K562 (cell line): Measurements from ENCODE around the gene SLIT1. TPM values are rescaled to one million over a fixed set of nuclear protein-coding genes. Genes with fewer than 3 reads are reported as not detected.

Experiments used
- ATAC-seq: fragments of 200-7000 bp; cut with Tn5 transposase; 3 replicates; pipeline ENCODE4 v1.9.1; 2020; ENCODE audit warnings: moderate library complexity
- BruUV-seq: library from RNA; stranded (reverse); fragments of 400-500 nt; replicated peaks from 2 replicates; lab custom pipeline; 2021; lab: Mats Ljungman, UMichigan
- CTCF ChIA-PET: fragments of 300-600 bp; formaldehyde crosslinking; extraction: SDS; loops from one replicate; lab custom pipeline; 2021; ENCODE audit warnings: low intra/inter-chr PET ratio; lab: Yijun Ruan, JAX
- POLR2A ChIA-PET: fragments of 300-600, 350-650 bp; sonication (Branson Sonifier 250); formaldehyde crosslinking; extraction: SDS; loops from one replicate; lab custom pipeline; 2021; ENCODE audit warnings: antibody characterized with exemption, inconsistent platforms; lab: Yijun Ruan, JAX
- DNase-seq, 4 experiments: peaks; one replicate each; pipeline versions ENCODE4 v3.0.0 to v3.0.0-alpha.2; 2011 to 2018; ENCODE audit warnings: low spot score in 3 of 4, mixed read lengths in 3 of 4; ENCODE audit errors: extremely low read depth in 1 of 4
- FAIRE-seq: peaks from 2 replicates; lab custom pipeline; 2011; peaks lifted over from hg19 to GRCh38; lab: Jason Lieb, UNC
- H2AFZ ChIP-seq: 2 replicates; pipeline ENCODE4 v1.6.0; 2011; ENCODE audit warnings: low read depth, low read length, control low read depth, inconsistent platforms
- H3K27ac ChIP-seq: fragments of 200-600 bp; 3 replicates; pipeline ENCODE4 v1.8.0; 2011; ENCODE audit warnings: low read depth, mild to moderate bottlenecking, control low read depth, inconsistent platforms, low read length, moderate library complexity, mixed read lengths; ENCODE audit errors: extremely low read depth
- H3K27me3 ChIP-seq, 2 experiments: fragments of 300-600 bp in 1 of 2; 2 replicates in 1 of 2; 3 replicates in 1 of 2; pipeline versions ENCODE4 v1.6.0 to v1.8.0; 2011; ENCODE audit warnings: inconsistent platforms in 2 of 2, low read length in 2 of 2, mild to moderate bottlenecking in 1 of 2, mixed read lengths in 1 of 2, moderate library complexity in 1 of 2; ENCODE audit not compliant: control insufficient read depth in 2 of 2, insufficient read depth in 2 of 2
- H3K36me3 ChIP-seq: fragments of 300-600 bp; 3 replicates; pipeline ENCODE4 v1.8.0; 2011; ENCODE audit warnings: mild to moderate bottlenecking, low read length, inconsistent platforms; ENCODE audit not compliant: control insufficient read depth, insufficient read depth
- H3K4me1 ChIP-seq, 2 experiments: fragments of 200-600 bp in 1 of 2; replicated peaks in 1 of 2; 2 replicates in 1 of 2; 3 replicates in 1 of 2; pipeline versions ENCODE4 v1.5.1 to v1.8.0; 2011; ENCODE audit warnings: inconsistent platforms in 2 of 2, low read length in 2 of 2, mild to moderate bottlenecking in 1 of 2, mixed read lengths in 1 of 2, moderate library complexity in 1 of 2; ENCODE audit not compliant: control insufficient read depth in 2 of 2, insufficient read depth in 2 of 2
- H3K4me2 ChIP-seq: 2 replicates; pipeline ENCODE4 v1.6.1; 2011; ENCODE audit warnings: low read length, control low read depth, inconsistent platforms, mixed read lengths; ENCODE audit not compliant: insufficient read depth
- H3K4me3 ChIP-seq: fragments of 200-600 bp; sonication (generic), shearing (Covaris generic); 2 replicates; pipeline ENCODE4 v1.5.1; 2016; ENCODE audit warnings: control low read depth, inconsistent platforms
- H3K79me2 ChIP-seq: fragments of 200-600 bp; 3 replicates; pipeline ENCODE4 v1.8.0; 2011; ENCODE audit warnings: low read length, inconsistent platforms; ENCODE audit not compliant: control insufficient read depth, insufficient read depth
- H3K9ac ChIP-seq, 2 experiments: 2 replicates each; pipeline versions ENCODE4 v1.6.0 to v1.6.1; 2011; ENCODE audit warnings: low read depth in 2 of 2, low read length in 2 of 2, control low read depth in 1 of 2, inconsistent platforms in 1 of 2, mild to moderate bottlenecking in 1 of 2, mixed read lengths in 1 of 2; ENCODE audit not compliant: insufficient read depth in 1 of 2
- H3K9me1 ChIP-seq: one replicate; pipeline ENCODE4 v1.6.0; 2011; ENCODE audit warnings: inconsistent platforms, mild to moderate bottlenecking, low read length, moderate library complexity; ENCODE audit not compliant: control insufficient read depth, insufficient read depth
- H3K9me3 ChIP-seq: replicated peaks from 2 replicates; pipeline ENCODE4 v1.5.1; 2011; ENCODE audit warnings: low read depth, low read length, inconsistent platforms; ENCODE audit not compliant: control insufficient read depth, insufficient read depth
- H4K20me1 ChIP-seq: replicated peaks from 2 replicates; pipeline ENCODE4 v1.6.1; 2011; ENCODE audit warnings: low read length, inconsistent platforms, mixed read lengths; ENCODE audit not compliant: control insufficient read depth, insufficient read depth
- CEBPB ChIP-seq: fragments of 450-650 bp; IDR thresholded peaks from 2 replicates; pipeline ENCODE4 v1.6.1; 2016; ENCODE audit warnings: missing genetic modification characterization, missing compliant biosample characterization
- GABPA ChIP-seq: fragments of 200-800 bp; sonication (Bioruptor generic); conservative IDR thresholded peaks from 2 replicates; pipeline ENCODE4 v1.6.1; 2016; ENCODE audit warnings: low read depth, missing genetic modification characterization, missing compliant biosample characterization
- ILK ChIP-seq: fragments of 450-650 bp; IDR thresholded peaks from 2 replicates; pipeline ENCODE4 v1.6.1; 2016; ENCODE audit warnings: missing genetic modification characterization, low read depth, mild to moderate bottlenecking, missing compliant biosample characterization, moderate library complexity, borderline replicate concordance
- MAFG ChIP-seq: fragments of 450-650 bp; conservative IDR thresholded peaks from 2 replicates; pipeline ENCODE4 v1.6.1; 2016; ENCODE audit warnings: missing genetic modification characterization, missing compliant biosample characterization
- MAFK ChIP-seq: IDR thresholded peaks from 2 replicates; pipeline ENCODE4 v1.6.1; 2011; ENCODE audit warnings: low read length, improper control_type of control experiment
- NFXL1 ChIP-seq: fragments of 450-650 bp; formaldehyde crosslinking; IDR thresholded peaks from 2 replicates; pipeline ENCODE4 v1.4.0; 2021; ENCODE audit warnings: mild to moderate bottlenecking
- PHB2 ChIP-seq: fragments of 450-650 bp; IDR thresholded peaks from 2 replicates; pipeline ENCODE4 v1.6.1; 2017; ENCODE audit warnings: low read depth
- PURB ChIP-seq: sonication (generic); formaldehyde crosslinking; IDR thresholded peaks from 2 replicates; pipeline ENCODE4 v1.9.0; 2021; ENCODE audit warnings: low read depth, mild to moderate bottlenecking, missing genetic modification reagents
- SAFB2 ChIP-seq: fragments of 200-400 bp; formaldehyde crosslinking; IDR thresholded peaks from 2 replicates; pipeline ENCODE4 v1.6.1; 2018; ENCODE audit warnings: borderline replicate concordance, low read length, low read depth, moderate library complexity; ENCODE audit not compliant: severe bottlenecking
- SMARCB1 ChIP-seq: IDR thresholded peaks from 2 replicates; pipeline ENCODE4 v1.6.1; 2011; ENCODE audit warnings: improper control_type of control experiment, low read depth; ENCODE audit not compliant: insufficient read length
- SRF ChIP-seq, 2 experiments: fragments of 250-450, 450-650 bp in 1 of 2; sonication (Bioruptor Pico) in 1 of 2; sonication (generic) in 1 of 2; formaldehyde crosslinking; IDR thresholded peaks; 2 replicates each; pipeline versions ENCODE4 v1.5.0 to v1.5.1; 2020 to 2022; ENCODE audit warnings: mild to moderate bottlenecking in 1 of 2, missing genetic modification reagents in 1 of 2
- STAT5B ChIP-seq: fragments of 250-450 bp; sonication (Bioruptor Pico); IDR thresholded peaks from 2 replicates; pipeline ENCODE4 v1.8.0; 2021; ENCODE audit warnings: mild to moderate bottlenecking, inconsistent platforms
- TGIF2 ChIP-seq: sonication (generic); formaldehyde crosslinking; IDR thresholded peaks from 2 replicates; pipeline ENCODE4 v1.8.1; 2022; ENCODE audit warnings: mild to moderate bottlenecking, missing genetic modification reagents, moderate library complexity
- ZBTB12 ChIP-seq: fragments of 250-450 bp; sonication (Bioruptor Pico); IDR thresholded peaks from 2 replicates; pipeline ENCODE4 v1.4.0; 2020
- ZFX ChIP-seq: sonication (generic); formaldehyde crosslinking; IDR thresholded peaks from 2 replicates; pipeline ENCODE4 v1.8.0; 2022; ENCODE audit warnings: mild to moderate bottlenecking, missing genetic modification reagents, moderate library complexity
- ZNF23 ChIP-seq: fragments of 250-450 bp; sonication (Bioruptor Pico); IDR thresholded peaks from 2 replicates; pipeline ENCODE4 v1.4.0; 2020; ENCODE audit warnings: mild to moderate bottlenecking
- ZNF316 ChIP-seq: fragments of 450-650 bp; IDR thresholded peaks from 2 replicates; pipeline ENCODE4 v1.6.1; 2016
- ZNF398 ChIP-seq: fragments of 250-450 bp; sonication (Bioruptor Pico); IDR thresholded peaks from 2 replicates; pipeline ENCODE4 v1.8.0; 2021; ENCODE audit warnings: moderate library complexity, mild to moderate bottlenecking, inconsistent platforms
- WGBS: fragments of 100-300 bp; shearing (Covaris generic); methylation state at CpG from one replicate; pipeline ENCODE4 v1.1.6; 2016; ENCODE audit warnings: low coverage, mixed read lengths; ENCODE audit not compliant: insufficient coverage; ENCODE audit errors: missing lambda C conversion rate; 5-methylcytosine and 5-hydroxymethylcytosine counted together
- in situ Hi-C: fragments of 300-500 bp; cut with MboI; formaldehyde crosslinking; loops from 4 replicates; pipeline ENCODE4 v1.15.0; 2018; ENCODE audit warnings: inconsistent platforms, mixed read lengths
- intact Hi-C: fragments of 100-400 bp; cut with micrococcal nuclease; formaldehyde crosslinking; loops from 2 replicates; pipeline ENCODE4 v1.14.2; 2022
- polyA plus RNA-seq, 8 experiments: library from polyadenylated mRNA; depleted of rRNA in 4 of 8; stranded (reverse) in 5 of 8; unstranded in 3 of 8; fragments of >200 nt; fragmentation: Nextera tagmentation in 2 of 8; fragmentation: Illumina TruSeq in 1 of 8; extraction: Ambion mirVana in 2 of 8; extraction: Trizol in 1 of 8; gene quantifications; 2 replicates each; pipeline versions ENCODE4 v1.2.1 to v1.2.3, GENCODE V29; 2011 to 2014; ENCODE audit warnings: inconsistent platforms in 1 of 8, missing spikeins in 1 of 8
- total RNA-seq, 7 experiments: library from RNA; depleted of rRNA in 6 of 7; stranded (reverse); fragments of >200 nt in 6 of 7; fragmentation: Illumina TruSeq in 2 of 7; extraction: Trizol in 2 of 7; gene quantifications; 2 replicates each; pipeline versions ENCODE4 v1.2.1 to v1.2.3, GENCODE V29; 2011 to 2021; ENCODE audit warnings: low replicate concordance in 1 of 7
- TF ChIP-seq, protein P1 (sequence below): IDR thresholded peaks from 2 replicates; pipeline ENCODE4 v1.6.1; 2012; ENCODE audit warnings: low read depth, low read length, improper control_type of control experiment, borderline replicate concordance

The SLIT1 gene
- total and polyA plus RNA-seq, 9 of the 15 experiments (the other 6 are each of a cell fraction or from before 2014, with no cell fraction given) = 0.01 to 0.11 (median 0.04) TPM; not detected in 3

DNA sequence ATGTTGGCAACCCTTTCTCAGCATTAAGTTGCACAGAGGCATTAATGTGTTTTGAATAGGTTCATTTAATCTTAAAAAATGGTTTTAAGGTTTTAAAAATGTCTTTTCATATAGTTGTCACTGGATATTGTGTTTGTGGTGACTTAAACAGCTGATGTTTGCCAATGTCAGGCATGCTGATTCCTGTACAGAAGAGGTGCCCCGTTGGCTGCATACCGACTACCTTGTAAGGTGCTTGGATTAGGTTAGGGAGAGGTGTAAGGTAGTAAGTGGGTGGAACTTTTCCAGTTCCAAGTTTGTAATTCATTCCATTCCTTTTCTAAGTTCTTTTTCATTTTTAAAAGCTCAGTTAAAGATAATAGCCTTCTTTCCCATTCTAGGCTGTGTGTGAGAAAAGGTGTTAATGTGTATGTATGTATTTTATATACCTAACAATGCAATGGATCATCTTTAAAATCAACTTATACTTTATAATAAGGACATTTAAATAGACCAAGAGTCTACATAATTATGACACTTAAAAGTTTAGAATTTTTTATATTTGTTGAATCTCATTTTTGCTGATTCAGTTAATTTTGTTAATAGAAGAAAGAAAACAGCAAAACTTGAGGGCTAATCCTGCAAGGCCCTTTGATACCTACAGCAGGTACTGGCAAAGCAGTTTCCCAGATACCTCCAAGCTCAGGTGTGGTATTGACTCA lies 198.5 kb downstream of the SLIT1 start:
- FAIRE-seq = no peak
- in situ Hi-C loops (no loop called here), intact Hi-C loops (no loop called here)
- H3K4me3 ChIP-seq = no peak overlapping the region
- POLR2A ChIA-PET = no interaction called here
- H3K9ac ChIP-seq = no peak overlapping the region
- WGBS = 36% methylated on average over 2 of the region's 2 CpGs
- ATAC-seq = no peak
- no peak overlapping the region for H2AFZ ChIP-seq
- H3K9me3 ChIP-seq = no peaks in the 10 kb centered on the region
- no peak for DNase-seq
- CTCF ChIA-PET = no interaction called here
- no peaks in the 10 kb centered on the region for H3K27me3 ChIP-seq
- no peaks in the 10 kb centered on the region; a peak in 1 of 5 replicates for H3K4me1 ChIP-seq
- no peak overlapping the region for H3K27ac ChIP-seq
- no peaks in the 10 kb centered on the region for H3K36me3 ChIP-seq
- no peak overlapping the region for H3K4me2 ChIP-seq
- H3K9me1 ChIP-seq = no peaks in the 10 kb centered on the region
- H4K20me1 ChIP-seq = no peaks in the 10 kb centered on the region
- H3K79me2 ChIP-seq = no peaks in the 10 kb centered on the region
- BruUV-seq = no TSS peak
- TF ChIP-seq SRF (CRISPR knock-in tag; IDR thresholded peaks at IDR 0.05) (no peak), ZBTB12 (CRISPR knock-in tag) (no peak), CEBPB (no peak), PURB (no peak), SMARCB1 (no peak), GABPA (tag) (no peak), ILK (tag) (no peak), MAFK (peak; percentile 69; the same call in 1 of the 2 replicates), STAT5B (CRISPR knock-in tag) (no peak), ZNF316 (peak; percentile 88), ZNF398 (CRISPR knock-in tag) (no peak), SAFB2 (no peak), PHB2 (no peak), MAFG (peak; percentile 75), ZFX (CRISPR knock-in tag) (no peak), ZNF23 (CRISPR knock-in tag) (no peak), NFXL1 (CRISPR knock-in tag) (no peak), TGIF2 (no peak)
- TF ChIP-seq, protein P1, sequence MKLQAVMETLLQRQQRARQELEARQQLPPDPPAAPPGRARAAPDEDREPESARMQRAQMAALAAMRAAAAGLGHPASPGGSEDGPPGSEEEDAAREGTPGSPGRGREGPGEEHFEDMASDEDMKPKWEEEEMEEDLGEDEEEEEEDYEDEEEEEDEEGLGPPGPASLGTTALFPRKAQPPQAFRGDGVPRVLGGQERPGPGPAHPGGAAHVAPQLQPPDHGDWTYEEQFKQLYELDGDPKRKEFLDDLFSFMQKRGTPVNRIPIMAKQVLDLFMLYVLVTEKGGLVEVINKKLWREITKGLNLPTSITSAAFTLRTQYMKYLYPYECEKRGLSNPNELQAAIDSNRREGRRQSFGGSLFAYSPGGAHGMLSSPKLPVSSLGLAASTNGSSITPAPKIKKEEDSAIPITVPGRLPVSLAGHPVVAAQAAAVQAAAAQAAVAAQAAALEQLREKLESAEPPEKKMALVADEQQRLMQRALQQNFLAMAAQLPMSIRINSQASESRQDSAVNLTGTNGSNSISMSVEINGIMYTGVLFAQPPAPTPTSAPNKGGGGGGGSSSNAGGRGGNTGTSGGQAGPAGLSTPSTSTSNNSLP = no peak
